CD4-positive, alpha-beta T cell treated with Interleukin-10 for 1 hour (primary cell): ENCODE measurements around the gene HNRNPU.

Experiments used
- DNase-seq: peaks from one replicate; pipeline ENCODE4 v3.0.0-alpha.2; 2020

The HNRNPU gene

DNA sequence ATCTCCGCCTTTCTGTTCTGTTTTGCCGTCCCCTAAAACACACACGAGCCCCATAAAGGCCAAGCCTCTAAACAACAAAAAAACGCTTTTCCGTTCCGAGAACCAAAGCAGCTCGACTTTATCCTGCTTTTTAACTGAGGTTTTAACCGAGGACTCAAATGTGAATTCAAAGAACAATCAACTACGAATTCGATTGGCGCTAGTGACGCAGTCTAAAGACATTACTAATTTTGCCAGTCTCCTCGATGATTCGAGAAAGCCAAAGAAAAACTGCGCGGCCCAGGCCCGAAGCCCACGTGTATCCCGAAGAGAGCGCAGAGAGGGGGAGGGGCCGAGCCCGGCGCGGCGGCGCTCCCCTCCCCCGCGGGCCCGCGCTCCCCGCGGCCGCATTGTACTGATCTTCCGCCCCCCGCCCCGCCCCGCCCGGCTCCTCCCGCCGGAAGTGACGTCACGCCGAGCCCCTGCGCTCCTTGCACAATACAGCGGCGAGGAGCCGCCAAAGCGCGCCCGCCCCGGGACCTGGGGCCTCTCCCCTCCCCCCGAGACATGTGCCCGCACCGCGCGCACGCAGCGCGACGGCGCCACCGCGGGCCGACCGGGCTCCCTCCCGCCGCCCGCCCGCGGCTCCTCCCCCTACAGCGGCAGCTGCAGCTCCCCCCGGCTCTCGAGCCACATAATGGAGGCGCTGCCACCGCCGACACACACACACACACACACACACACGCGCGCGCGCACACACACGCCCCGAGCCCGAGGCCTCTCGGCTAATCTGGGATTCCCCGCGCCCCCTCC is 1.4 kb downstream of the HNRNPU start:
- peak; percentile 97 for DNase-seq

DNA sequence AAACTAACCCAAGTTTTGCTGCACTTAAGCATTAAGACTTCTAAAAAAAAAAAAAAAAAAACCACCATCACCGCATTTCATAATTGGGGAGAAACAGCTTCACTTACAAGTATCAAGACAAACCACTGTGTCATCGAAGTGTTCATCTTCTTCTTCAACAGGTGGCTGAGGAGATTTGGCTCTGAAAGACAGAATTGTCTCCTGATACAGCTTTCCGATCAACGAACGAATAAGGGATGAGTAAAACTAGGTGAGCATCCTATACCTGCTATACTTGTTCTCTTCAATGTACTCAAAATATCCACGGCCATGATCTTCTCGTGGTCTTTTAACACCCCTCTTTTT is 2.0 kb downstream of the HNRNPU start:
- peak; percentile 66 for DNase-seq

DNA sequence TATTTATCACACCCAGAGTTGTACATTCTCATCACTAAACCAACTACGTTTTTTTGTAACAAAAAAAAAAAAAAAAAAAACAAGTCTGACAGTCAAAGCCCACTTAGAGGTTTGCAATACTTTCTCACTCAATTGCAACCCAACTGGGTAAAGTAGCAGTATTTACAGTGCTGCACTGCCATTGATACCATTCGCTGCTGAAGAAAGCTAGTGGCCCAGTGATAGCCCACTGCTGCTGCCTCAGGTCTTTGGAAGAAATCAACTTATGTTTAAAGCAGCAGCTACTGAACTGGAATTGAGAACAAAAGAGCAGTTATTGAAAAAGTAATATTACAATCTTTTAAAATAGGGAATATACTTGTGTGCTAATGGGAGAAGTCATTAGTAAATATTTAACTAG is 2.7 kb downstream of the HNRNPU start:
- peak; percentile 21 for DNase-seq

DNA sequence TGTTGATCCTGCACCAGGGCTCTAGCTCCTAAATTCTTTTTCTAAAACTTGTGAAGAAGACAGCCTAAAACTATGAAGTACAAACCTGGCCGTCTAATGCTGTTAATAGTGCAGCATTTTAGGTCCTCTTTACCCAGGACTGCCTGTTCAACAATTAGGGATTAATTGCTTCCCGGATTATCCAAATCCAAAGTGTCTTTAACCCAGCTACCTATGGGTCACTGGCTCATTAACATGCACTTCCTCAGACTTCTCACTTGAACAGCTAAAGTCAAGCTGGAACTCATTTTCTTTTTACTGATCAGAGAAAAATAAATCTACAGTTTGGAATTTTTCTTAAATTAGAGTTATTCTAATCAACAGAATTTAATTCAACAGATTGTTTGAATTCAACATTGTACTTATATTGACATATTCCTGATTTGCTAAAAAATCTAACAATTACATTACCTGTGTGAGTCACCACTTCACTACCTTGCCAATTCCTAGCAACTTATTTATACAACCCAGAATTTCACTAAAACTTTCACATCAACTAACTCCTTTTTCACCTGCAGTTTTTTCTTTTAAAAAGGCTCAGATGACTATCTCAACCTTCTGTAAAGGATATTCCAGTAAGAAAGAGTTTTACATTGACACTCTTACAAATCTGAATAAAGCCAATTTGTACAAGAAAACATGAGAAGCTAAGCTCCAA is 3.3 kb downstream of the HNRNPU start:
- peak; percentile 10 for DNase-seq

DNA sequence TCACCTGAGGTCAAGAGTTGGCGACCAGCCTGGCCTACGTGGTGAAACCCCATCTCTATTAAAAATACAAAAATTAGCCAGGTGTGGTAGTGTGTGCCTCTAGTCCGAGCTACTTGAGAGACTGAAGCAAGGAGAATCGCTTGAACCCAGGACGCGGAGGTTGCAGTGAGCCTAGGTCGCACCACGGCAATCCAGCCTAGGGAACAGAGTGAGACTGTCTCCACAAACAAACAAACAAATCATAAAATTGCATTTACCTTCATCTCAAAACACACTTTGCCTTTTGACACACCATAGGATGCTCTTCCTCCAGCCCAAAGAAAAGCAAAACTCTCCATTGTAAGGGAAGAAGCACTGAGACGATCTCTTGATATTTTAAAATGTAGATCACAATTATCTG is 4.3 kb downstream of the HNRNPU start:
- DNase-seq = no peak

DNA sequence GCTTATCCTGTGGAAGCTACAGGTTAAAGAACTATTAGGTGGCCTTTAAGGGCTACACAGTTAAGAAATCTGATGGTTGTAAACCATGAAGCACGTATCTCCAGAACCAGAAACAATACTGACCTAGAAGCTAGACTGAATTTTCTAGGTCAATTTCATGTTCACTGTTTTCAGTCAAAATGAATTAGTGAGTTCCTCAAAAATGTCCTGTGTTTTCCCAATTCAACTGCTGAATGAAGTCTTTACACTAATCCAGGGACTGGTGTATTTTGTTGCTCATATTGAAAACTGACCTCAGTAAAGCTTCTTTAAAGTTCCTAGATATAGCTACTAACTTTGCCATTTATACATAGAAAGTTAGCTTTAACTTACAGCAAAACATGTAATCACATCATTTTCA is 6.0 kb downstream of the HNRNPU start:
- peak; percentile 3 for DNase-seq

DNA sequence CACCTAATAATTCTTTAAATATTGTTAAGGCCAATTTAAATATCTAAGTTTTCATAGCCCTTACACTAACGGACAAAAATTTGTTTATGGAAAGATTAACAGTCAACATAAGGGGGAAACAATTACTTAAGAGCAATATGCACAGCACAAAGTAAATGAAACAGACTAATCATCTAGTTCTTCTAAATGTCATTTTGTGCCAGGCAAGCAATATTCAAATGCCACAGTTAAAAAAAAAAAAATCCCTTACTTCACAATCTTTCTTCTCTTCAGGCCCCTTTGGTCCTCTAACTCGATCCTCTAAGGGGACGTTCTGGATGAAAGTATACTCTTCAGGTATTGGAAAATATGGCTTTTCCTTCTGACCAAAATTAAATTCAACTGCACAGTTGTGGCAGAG is 6.6 kb downstream of the HNRNPU start:
- no peak for DNase-seq

DNA sequence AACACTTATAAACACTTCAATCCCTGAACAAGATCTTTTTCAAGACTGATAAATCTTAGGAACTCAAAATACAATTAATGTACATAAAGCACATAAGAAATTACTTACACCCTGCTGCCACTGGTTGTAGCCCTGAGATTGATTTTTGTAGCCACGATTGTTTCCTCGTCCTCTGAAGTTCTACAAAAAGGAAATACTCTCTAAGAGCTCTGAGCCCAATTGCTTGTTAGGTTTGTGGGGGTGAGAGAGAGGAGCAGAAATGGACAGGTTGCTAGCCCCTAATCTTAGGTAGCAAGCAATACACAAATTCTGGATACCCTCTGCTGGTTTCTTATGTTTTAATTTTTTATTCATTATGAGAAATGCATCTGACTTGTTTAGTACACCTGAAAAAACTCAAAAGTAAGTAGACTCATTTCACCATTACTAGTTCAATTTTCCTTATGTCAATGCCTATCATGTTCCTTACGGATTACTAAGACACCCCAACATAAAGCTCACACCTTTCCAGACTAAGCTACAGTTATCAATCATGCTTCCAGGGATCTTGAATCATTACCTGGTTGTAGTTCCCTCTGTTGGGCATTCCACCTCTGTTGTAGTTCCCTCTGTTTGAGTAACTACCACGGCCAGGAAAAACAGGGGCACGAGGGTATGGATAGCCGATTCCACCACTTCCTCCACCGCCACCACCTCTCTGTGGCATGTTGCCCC is 9.3 kb downstream of the HNRNPU start:
- DNase-seq = peak; percentile 27

DNA sequence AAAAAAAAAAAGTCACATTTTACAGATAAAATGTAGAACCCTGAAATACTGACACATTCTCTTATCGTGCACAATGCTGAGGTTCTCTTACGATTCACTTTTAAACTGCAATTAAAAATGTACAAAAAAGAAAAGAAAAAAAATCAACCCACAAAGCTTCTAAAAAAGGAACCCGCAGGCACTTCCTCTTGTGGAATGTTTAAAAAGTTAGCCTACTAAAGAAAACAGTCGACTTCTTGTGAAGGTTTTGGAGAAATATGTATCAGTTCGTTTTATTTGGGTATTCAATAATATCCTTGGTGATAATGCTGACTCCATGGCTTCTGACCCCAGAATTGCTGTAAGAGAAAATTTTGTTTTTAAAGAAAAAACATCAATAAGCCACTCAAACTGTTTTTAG is 10.2 kb downstream of the HNRNPU start:
- no peak for DNase-seq

DNA sequence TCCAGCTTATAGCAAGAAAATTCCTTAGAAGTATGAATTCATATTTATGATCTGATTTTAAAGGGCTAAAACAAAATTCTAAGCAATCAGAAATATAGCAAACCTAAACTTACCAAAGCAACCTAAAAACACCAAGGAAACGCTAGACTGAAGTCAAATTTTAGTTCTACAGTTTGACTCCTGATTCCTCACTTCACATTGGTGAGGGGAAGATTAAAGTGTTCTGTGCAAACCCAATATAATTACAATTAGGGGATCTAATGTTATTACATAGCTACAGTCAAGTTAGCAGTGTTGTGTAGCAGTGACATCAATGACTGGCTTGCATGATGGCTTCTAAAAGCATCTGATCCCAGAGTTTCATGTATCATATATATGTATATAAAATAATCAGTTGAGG is 11.6 kb downstream of the HNRNPU start:
- no peak for DNase-seq

DNA sequence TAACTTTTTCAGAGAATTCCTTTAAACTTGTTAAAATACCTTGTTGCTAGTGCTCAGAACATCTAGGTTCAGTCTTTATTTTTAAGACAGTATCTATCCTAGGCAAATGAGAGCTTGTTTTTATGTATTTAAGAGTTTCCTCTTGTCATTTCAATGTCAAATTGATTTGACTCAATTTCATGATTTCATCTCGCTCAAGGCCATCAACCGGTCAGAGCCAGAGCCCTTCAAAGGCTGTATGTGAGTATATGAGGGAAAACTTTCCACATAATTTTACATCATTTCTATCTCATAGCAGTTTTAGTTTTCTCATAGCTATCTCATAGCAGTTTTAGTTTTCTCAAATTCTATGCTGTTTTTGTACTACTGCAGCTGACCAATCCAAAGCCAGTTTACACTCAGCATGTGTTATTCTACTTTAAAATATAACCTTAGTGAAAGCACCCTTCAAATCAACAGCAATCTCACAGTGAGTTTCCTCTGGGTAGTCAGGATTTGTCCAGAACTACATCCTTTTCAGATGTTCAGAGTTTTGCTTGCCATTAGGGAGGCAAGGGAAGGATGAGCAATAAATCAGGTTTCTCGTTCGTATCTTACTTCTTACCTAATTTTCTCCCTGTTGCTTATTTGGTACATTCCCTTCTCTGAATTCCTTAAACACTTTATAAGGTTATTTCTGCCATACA is 12.7 kb downstream of the HNRNPU start:
- no peak for DNase-seq

DNA sequence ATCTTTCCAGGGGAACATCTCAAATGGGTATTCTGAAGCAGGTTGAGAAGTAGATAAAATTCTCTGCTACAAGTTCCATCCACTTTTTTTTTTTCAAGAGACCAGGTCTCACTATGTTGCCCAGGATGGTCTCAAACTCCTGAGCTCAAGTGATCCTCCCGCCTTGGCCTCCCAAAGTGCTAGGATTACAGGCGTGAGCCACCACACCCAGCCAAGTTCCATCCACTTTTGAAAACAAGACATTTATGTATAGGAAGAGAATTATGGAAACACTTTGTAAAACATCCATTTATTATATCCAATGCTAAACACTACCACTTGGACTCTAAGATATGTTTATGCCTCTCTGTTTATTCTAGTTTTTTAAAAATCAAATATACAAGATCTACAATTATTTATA is 13.4 kb downstream of the HNRNPU start:
- no peak for DNase-seq

DNA sequence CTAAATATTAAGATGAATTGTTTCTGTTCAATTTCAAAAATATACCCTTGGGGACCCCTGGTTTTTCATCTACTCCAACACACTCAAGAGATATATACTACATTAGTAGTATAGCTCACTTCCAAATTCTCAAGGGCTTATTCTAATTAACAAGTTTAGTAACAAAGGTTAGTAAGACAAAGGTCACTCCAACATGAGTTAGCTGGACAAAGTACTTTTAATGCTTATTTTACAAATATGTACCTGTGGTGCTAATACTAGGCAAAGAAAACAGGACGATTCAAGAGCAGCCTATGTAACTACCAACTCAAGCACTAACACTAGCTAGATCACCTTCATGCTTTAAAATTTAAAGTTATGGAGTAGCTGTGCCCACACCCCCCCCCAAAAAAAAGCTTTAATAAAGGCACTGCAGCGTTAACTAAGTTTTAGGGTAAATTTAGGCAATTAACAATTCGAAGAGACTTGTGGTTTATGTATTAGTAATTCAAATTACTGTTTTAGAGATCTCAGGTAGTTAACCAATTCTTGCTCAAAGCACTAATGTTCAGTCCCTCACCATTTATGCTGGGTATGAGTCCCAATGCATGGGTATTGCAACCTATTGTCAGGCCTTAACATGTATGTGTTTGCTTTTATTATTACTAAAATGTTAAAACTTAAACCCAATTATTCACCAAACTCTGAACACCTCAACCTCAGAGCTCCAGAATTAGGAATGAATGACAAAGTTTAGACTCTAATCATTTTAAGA is 14.1 kb downstream of the HNRNPU start:
- no peak for DNase-seq

DNA sequence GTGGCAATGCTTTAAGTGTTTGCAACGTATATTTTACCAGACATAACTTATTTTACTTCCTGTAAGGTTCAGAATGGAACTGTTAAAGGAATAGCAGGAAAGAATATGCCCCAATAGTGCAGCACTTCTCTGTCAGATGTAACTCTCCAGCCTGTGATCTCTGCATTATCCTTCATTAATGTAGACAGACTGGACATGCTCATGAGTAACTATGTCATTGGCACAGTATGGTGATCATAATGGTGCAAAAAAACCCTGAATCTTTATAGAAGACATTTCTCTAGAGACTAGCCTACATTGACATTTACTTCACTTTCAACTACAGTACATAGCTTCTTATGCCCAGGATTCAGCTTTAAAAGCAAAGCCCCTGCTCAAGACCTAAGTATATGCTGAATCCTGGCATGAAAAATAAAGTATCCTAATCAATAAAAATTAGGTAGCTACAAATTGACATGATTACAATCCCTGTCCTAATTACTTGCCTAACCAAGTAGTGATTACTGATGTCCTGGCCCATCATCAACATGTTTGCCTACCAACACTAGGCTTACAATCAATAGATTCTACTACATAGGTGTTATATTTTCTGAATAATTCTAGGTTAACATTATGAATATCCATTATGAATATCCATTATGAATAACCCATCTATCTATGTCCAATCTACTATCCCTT is 15.0 kb downstream of the HNRNPU start:
- DNase-seq = no peak

DNA sequence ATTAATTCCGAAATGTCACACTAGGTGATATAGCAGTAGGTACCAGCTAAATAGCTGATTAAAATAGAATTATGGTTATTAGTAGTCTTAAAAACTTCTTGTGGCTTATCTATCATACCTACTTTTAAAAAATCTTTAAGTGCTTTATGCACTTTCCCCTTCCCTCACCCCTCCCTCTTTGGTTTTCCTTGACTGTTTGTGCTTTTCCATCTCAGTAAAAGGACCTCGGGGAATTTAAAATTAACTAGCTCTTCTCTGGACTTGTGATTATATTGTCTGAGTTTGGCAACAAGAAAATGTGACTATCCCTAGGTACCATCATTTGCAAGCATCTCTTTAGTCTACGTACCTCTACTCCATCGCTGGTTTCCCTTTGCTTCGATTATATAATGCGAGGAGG is 17.7 kb downstream of the HNRNPU start:
- no peak for DNase-seq

DNA sequence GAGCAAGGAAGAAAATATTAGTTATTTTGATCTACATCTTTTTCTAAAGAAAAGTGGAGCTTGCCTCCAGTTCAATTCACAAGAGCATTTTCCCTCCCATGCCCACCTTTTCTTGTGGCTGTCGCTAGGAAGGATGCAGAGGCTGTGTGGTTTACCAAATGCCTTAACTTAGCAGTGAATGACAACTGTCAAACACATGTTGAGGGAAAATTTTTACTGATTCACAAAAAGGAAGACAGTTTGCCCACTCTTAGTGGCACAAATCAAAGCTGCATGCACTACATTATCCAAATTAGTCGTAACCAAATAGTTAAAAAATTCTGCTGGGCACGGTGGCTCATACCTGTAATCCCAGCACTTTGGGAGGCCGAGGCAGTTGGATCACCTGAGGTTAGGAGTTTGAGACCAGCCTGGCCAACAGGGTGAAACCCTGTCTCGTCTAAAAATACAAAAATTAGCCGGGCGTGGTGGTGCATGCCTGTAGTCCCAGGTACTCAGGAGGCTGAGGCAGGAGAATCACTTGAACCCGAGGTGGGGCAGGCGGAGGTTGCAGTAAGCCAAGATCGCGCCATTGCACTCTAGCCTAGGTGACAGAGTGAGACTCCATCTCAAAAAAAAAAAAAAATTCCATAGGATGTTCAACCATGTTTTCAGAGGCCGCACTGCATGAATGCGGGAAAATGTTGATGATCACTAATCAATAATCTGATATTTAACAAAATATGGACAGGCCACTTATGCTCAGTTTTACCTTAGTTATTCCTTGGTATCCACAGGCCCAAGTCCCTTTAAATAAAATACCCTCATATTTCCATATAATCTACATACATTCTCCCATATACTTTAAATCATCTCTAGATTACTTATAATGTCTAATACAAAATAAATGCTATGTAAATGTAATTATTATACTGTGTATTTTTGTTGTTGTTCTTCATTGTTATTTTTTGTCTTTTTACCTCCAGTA is 19.9 kb downstream of the HNRNPU start:
- no peak for DNase-seq

DNA sequence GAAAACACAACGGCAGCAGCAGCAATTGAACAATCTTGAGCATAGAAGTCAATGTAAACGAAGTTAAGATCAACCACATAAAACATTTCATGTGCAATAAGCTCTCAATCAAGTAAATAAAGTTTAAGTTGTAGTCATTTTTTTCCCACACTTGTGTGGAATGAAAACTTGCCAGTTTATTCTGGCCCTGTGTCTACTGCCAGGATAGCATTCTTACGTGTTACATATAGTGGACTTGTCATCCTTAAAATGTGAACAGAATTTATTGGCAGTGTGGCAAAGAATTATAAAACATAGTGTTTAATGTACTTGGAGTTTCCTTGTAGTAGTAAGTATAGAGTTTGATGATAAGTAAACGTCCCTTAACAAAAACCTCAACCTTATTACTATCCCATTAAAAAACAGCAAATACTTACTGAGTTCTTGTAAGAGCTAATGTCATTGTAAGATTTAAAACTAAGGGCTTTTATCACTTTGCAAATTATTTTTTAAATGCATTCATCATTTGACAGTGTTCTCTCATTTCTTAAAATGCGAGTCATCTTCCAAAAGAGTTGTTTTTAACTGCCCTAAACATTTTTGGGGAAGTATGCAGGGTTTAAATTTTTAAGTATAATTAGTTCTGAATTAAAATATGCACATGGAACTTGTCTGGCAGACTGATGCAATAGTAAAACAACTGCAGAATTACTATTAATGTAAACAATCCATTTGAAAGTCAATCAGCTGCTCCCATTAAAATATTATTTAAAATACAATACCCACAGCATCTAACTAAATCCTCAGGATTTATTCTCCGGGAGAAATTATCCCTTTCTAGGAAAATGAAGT is 21.0 kb downstream of the HNRNPU start:
- no peak for DNase-seq

DNA sequence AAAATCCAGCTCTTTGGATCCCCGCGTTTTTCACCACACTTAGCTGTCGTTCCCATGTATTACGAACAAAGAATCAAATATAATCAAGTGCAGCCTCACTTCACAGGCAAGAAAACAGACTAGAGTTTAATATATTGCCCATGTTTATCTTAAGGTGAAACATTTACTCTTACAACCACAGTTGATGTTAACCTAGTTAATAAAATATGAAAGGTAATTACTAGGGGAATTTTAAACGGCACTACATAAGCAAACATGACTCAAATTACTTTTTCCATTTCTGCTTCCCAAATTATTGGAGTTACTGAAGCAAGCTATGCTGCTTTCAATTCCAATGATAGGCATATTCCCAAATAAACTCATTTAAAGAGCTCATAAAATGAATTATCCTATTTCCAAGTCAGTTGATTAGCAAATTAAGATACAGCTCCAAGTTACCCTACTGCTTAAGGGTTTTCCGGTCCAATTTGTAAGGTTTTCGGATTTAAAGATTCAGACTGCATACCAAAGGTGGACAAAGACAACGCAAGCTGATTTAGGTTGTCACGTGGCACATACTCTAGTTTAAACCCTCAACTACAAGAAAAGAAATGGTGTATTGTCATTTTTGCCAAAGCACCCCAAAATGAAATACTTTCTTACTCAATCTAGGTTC is 22.9 kb downstream of the HNRNPU start:
- no peak for DNase-seq

DNA sequence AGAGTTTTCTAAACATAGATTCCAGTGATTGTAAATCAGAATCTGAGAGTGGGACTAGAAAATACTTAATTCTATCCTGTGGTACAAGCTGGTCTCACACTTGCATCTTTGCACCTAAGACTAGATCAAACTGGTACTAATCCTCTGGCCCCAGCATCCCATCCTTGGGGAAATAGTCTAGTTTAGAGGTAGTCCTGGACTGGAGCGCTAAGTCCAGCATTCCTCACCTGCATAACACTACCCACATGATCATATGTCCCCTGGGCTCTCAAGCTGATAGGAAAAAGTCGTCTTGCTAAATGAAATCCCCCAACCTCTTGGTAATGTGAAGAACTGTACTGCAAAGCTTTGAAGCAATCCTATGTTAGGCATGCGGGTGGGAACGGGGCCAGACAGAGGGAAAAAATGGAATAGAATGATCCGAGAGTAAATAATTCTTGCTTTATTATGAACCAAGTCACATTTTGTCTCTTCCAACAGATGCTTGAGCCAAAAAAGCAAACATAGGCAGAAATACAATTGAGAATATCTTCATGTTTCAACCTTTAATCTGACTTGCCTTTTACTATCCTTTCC is 24.0 kb downstream of the HNRNPU start:
- no peak for DNase-seq
